Stimulated activated CD4-positive, alpha-beta T cell treated with anti-CD3 and anti-CD28 coated beads, Interleukin-1b, Interleukin-23, amount 100 ng/mL, for 24 hours (primary cell): ENCODE data around the gene NCF4.

Experiments
- DNase-seq, 4 experiments: peaks; one replicate each; pipeline ENCODE4 v3.0.0-alpha.2; 2020; ENCODE audit warnings: low read depth in 4 of 4, low spot score in 1 of 4

Gene NCF4

DNA sequence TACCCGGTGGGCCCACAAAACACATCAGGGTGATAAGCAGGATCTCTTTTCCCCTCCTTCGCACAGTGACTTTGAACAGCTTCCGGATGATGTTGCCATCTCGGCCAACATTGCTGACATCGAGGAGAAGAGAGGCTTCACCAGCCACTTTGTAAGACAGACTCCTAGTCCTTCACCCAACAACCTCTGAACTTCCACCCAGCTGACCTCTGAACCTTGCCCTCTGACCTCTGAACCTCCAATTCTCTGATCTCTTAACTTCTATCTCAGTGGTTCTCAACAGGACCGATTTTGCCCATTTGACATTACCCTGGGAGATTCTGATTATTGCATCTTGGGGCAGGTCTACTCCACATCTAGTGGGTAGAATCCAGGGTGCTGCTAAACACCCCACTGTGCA lies 3.2 kb downstream of the NCF4 start:
- DNase-seq: no peak

- no peak for DNase-seq
Observed at GRCh38 chr22:36864454-36865215, 3.8 kb downstream of the NCF4 start.

DNA sequence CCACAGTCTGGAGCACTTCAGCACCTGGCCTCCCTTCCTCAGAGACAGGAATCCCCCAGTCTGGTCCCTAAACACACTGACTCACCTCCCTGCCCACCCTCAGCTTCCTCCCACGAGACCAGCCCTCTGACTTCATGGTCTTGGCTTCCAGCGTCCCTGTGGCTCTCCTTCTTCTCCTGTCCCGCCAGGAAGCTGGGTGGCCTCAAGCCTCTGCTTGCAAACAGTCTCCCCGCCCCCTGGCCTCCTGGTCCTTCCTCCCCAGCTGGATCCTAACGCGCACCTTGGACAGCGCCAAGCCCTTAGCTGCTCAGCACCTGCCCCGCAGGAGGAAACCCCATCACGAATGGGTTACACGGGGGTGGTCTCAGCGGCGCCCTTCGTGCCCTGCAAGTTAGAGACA lies 4.5 kb downstream of the NCF4 start:
- DNase-seq: no peak

GRCh38 chr22:36867695-36868094 lies 6.9 kb downstream of the NCF4 start:
- DNase-seq: no peak

GRCh38 chr22:36868546-36869181 lies 7.9 kb downstream of the NCF4 start:
- no peak for DNase-seq

- DNase-seq: no peak
Observed at GRCh38 chr22:36870250-36870649, 9.4 kb downstream of the NCF4 start.

GRCh38 chr22:36871669-36872081 lies 10.9 kb downstream of the NCF4 start:
- no peak for DNase-seq

GRCh38 chr22:36872084-36872483 lies 11.3 kb downstream of the NCF4 start:
- no peak for DNase-seq

- no peak for DNase-seq
Observed at GRCh38 chr22:36872866-36873498, 12.2 kb downstream of the NCF4 start.

GRCh38 chr22:36873614-36874308 lies 13.0 kb downstream of the NCF4 start:
- no peak for DNase-seq

DNA sequence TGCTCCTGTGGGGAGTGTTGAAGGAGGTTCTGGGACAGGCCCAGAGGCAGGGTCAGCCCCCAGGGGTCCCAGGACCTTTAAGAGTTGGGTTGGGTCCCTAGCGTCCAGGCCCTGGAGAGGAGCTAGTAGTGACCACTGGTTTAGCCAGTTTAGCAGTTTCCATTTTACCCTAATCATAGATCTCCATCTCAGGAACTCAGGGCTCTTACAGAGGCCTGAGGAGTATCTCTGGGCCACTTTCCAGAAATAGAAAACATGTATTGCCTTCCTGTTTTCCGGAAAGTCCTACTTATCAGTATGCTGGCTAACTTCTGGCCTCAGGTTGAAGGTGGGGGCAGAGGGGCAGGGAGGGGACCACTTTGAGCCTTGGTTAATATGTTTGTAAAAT lies 13.5 kb downstream of the NCF4 start:
- no peak for DNase-seq

GRCh38 chr22:36874736-36875135 lies 13.9 kb downstream of the NCF4 start:
- DNase-seq: no peak

DNA sequence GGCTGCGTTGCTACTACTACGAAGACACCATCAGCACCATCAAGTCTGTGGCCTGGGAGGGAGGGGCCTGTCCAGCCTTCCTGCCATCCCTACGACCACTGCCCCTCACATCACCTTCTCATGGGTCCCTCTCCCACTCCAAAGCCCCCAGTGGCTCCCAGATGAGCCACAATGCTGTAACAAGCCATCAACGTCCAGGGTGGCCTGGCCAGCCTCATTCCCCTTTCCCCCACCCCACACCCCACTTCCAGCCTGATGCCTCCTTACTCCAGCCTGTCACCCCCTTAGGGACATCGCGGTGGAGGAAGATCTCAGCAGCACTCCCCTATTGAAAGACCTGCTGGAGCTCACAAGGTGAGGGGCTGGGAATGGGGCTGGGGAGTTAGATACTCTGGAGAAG lies 14.9 kb downstream of the NCF4 start:
- DNase-seq: no peak

DNA sequence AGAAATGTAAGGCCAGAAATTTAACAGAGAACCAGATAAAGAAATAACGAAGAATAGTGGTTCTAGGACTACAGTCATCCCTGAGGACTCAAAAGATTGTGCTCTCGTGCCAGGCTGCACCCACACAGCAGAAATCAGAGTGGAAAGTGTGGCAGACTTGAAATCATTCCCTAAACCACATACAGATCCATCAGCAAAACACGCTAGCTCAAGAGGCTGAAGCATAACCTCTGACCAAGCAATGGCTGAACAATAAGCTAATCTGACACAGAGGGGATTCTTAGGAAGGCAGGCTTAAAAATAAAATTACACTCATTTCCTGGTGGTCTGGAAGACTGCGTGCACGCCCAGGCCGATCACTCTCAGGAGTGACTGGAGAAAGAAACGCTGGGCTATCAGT lies 19.0 kb downstream of the NCF4 start:
- DNase-seq: no peak

DNA sequence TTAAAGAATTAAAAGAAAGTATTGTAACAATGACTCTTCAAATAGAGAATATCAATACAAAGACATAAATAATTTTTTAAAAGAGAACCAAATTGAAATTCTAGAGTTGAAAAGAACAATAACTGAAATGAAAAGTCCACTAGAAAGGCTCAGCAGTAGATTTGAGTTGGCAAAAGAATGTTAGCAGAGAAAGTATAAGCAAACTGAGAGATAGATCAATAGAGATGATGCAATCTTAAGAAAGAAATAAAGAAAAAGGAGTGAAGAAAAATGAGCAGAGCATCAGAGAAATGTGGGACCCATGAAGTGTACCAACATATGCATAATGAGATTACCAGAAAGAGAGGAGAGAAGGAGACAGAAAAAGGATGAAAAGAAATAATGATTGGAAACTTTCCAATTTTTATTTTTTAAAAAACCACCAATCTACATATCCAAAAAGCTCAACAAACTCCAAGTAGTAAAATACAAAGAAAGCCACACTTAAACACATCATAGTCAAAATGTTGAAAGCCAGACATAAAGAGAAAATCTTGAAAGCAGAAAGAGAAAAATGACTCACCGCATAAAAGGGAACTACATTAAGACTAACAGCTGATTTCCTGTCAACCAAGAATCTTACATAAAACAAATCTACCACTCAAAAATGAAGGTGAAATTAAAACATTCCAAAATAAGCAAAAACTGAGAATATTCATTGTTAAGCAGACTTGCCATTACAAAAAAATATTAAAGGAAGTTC lies 20.9 kb downstream of the NCF4 start:
- no peak for DNase-seq

- no peak for DNase-seq
Observed at GRCh38 chr22:36884349-36885158, 23.7 kb downstream of the NCF4 start.

- no peak for DNase-seq
Observed at GRCh38 chr22:36885474-36885873, 24.7 kb downstream of the NCF4 start.

- no peak for DNase-seq
Observed at GRCh38 chr22:36886016-36886415, 25.2 kb downstream of the NCF4 start.

- no peak for DNase-seq
Observed at GRCh38 chr22:36887162-36887561, 26.4 kb downstream of the NCF4 start.

DNA sequence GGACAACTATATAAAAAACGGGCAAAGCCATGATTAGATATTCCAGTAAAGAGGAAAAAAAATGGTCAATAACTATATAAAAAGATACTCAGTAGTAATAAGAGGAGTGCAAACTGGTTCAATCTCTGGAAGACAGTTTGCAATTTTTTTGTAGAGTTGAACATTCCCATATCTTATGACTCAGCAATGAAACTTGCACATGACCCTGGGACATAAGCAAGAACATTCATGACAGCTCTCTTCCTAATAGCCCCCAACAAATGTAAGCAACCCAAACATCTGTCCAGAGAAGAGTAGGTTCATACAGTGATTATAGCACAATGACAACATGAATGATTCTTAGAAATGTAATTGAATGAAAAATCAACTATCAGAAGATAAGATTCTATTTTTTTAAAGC lies 30.8 kb downstream of the NCF4 start:
- DNase-seq: no peak
